ENCODE data around the gene NAALADL2. TPM values are rescaled to one million over a fixed set of nuclear protein-coding genes. Genes with fewer than 3 reads are reported as not detected.
A peak's percentile ranks its signal among the peaks of the same experiment; 100 is the strongest.
"Not testable (repeated sequence)": the region's sequence is repeated elsewhere in the genome, so short reads cannot be mapped to it uniquely, and the experiment has no call there.

Gene NAALADL2
- total RNA-seq, 1 donor from 2014 or later, result 1.1 TPM

DNA sequence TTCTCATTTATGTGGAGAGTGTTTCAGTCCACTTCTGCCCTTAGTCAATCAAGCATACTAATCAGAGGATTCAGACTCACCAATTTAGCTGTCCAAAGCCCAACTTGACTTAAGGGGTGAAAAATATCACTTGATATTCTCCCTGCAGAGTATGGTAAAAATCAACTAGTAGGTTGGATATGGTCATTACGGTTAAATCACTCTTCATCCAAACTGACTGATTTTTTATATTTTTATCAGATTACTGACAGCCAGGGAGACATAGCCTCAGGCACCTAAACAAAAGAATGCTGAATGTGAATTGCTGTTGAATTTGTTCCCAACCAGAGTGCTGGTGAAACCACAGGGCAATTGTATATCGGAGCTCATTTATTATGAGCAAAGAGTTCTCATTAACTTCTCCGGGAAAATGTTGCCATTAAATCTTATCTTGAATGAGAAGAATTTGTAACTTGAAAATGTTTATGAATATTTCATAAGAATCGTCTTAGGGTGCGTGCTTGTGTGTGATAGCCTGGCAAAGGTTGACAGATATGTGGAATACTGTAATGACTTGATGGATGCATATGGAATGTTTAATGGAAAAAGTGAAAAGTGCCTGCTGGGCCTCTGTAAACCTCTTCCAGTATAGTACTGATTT lies 411.2 kb downstream of the NAALADL2 start:
- no peak for DNase-seq (ENCODE audit: low read depth)
- no peak for FAIRE-seq

DNA sequence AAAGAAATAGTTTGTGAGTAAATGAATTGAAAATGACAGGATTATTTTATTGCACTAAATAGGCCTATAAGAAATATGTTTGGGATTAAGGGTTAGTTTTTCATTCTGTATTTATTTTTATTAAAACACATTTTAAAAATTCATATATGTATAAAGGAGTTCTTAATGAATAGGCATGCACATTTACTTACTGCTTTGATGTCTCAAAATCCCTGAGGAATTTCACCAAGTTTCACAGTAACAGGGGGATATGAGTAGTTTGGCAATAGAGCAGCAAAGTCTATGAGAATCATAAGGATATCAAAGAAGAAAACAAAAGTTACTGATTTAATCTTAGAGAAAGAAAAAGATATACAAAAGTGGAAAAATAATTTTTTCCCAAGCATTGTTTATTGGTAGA lies 411.7 kb downstream of the NAALADL2 start:
- no peak overlapping the region for H3K4me3 ChIP-seq (ENCODE audit: low read depth, low read length)
- FAIRE-seq, result no peak
- TF ChIP-seq, protein P1, sequence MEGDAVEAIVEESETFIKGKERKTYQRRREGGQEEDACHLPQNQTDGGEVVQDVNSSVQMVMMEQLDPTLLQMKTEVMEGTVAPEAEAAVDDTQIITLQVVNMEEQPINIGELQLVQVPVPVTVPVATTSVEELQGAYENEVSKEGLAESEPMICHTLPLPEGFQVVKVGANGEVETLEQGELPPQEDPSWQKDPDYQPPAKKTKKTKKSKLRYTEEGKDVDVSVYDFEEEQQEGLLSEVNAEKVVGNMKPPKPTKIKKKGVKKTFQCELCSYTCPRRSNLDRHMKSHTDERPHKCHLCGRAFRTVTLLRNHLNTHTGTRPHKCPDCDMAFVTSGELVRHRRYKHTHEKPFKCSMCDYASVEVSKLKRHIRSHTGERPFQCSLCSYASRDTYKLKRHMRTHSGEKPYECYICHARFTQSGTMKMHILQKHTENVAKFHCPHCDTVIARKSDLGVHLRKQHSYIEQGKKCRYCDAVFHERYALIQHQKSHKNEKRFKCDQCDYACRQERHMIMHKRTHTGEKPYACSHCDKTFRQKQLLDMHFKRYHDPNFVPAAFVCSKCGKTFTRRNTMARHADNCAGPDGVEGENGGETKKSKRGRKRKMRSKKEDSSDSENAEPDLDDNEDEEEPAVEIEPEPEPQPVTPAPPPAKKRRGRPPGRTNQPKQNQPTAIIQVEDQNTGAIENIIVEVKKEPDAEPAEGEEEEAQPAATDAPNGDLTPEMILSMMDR (IDR thresholded peaks at IDR 0.05; ENCODE audit: insufficient read depth, low read length, severe bottlenecking), result no peak

More for the DNA sequence above, 411.2 kb downstream of the NAALADL2 start:
- TF ChIP-seq, protein P1 (IDR thresholded peaks at IDR 0.05; ENCODE audit: insufficient read depth, low read length, severe bottlenecking), result no peak
- Histone ChIP-seq H3K27me3 (ENCODE audit: control insufficient read depth, insufficient read depth, low read length) (no peaks in the 10 kb centered on the region), H3K4me3 (ENCODE audit: low read depth, low read length) (no peak overlapping the region), H3K36me3 (ENCODE audit: control insufficient read depth, insufficient read depth, low read length) (no peaks in the 10 kb centered on the region)

DNA sequence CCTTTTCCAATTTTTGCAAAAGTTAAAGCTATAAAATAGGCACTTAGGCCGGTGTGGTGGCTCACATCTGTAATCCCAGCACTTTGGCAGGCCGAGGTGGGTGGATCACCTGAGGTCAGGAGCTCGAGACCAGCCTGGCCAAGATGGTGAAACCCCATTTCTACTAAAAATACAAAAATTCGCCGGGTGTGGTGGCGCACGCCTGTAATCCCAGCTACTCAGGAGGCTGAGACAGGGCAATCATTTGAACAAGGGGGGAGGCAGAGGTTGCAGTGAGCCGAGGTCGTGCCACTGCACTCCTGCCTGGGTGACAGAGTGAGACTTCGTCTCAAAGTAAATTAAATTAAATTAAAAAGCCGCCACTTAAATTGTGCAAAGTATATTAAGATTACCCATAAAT lies 412.3 kb downstream of the NAALADL2 start:
- FAIRE-seq; DNase-seq (ENCODE audit: low read depth); H3K36me3 ChIP-seq (ENCODE audit: control insufficient read depth, insufficient read depth, low read length); H3K27me3 ChIP-seq (ENCODE audit: control insufficient read depth, insufficient read depth, low read length); H3K4me3 ChIP-seq (ENCODE audit: low read depth, low read length): not testable (repeated sequence)

More for the DNA sequence above, 411.7 kb downstream of the NAALADL2 start:
- H3K27me3 ChIP-seq (ENCODE audit: control insufficient read depth, insufficient read depth, low read length), result no peaks in the 10 kb centered on the region
- no peaks in the 10 kb centered on the region for H3K36me3 ChIP-seq (ENCODE audit: control insufficient read depth, insufficient read depth, low read length)
- no peak for DNase-seq (ENCODE audit: low read depth)

DNA sequence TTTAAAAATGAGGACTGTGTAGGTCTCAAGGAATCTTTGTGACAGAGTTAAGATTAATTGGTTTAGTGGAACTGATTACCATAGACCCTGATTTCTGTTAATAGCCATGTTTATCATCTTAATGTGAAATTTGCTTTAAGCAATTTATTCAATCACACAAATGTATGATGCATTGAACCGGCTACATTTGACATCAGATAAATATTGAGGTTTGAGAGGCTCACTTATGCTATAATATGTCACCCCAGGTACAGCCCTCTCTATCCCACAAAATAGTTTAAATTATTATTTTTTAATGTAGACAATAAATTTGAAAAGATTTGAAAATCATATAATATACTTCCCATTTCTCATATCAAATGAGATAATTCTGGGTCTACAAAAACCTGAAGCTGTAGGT lies 413.3 kb downstream of the NAALADL2 start:
- TF ChIP-seq, protein P1 (IDR thresholded peaks at IDR 0.05; ENCODE audit: insufficient read depth, low read length, severe bottlenecking), result no peak
- H3K4me3 ChIP-seq (ENCODE audit: low read depth, low read length), result no peak overlapping the region

DNA sequence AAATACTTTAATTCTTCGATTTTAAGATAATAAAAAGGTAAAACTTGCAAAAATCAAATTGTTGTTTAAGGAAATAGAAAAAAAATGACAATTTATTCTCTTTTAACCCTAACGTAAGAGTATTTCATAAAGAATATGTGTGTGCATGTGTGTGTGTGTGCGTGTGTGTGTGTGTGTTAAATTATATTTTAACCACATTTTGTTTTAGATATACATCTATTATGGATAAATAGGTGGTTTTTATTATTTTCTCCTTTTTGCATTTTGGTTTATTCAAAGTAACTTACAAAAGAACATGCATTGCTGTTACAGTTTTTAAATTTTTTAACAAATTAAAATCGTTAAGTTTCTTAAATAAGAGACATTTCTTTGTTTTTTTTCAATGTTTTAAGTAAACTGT lies 414.4 kb downstream of the NAALADL2 start:
- Histone ChIP-seq H3K27me3 (ENCODE audit: control insufficient read depth, insufficient read depth, low read length) (no peaks in the 10 kb centered on the region), H3K36me3 (ENCODE audit: control insufficient read depth, insufficient read depth, low read length) (no peaks in the 10 kb centered on the region), H3K4me3 (ENCODE audit: low read depth, low read length) (no peak overlapping the region)
- FAIRE-seq (no peak), DNase-seq (ENCODE audit: low read depth) (no peak)
- TF ChIP-seq, protein P1 (IDR thresholded peaks at IDR 0.05; ENCODE audit: insufficient read depth, low read length, severe bottlenecking), result no peak

More for the DNA sequence above, 413.3 kb downstream of the NAALADL2 start:
- FAIRE-seq (no peak), DNase-seq (ENCODE audit: low read depth) (no peak)
- no peaks in the 10 kb centered on the region for H3K36me3 ChIP-seq (ENCODE audit: control insufficient read depth, insufficient read depth, low read length)
- no peaks in the 10 kb centered on the region for H3K27me3 ChIP-seq (ENCODE audit: control insufficient read depth, insufficient read depth, low read length)

DNA sequence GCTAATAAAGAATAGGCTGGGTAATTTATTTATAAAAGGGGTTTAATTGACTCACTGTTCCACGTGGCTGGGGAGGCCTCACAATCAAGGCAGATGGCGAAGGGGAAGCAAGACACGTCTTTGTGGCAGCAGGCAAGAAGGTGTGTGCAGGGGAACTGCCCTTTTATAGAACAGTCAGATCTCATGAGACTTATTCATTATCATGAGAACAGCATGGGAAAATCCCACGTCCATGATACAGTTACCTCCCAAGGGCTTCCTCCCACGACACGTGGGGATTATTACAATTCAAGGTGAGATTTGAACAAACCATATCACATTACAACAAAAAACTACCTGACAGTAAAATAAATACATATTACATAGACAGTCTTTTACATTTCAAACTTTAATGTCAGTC lies 414.9 kb downstream of the NAALADL2 start:
- peak; percentile 77 for DNase-seq (ENCODE audit: low read depth)
- H3K36me3 ChIP-seq (ENCODE audit: control insufficient read depth, insufficient read depth, low read length), result no peaks in the 10 kb centered on the region
- no peak for FAIRE-seq

More for the DNA sequence above, 414.9 kb downstream of the NAALADL2 start:
- TF ChIP-seq, protein P1 (IDR thresholded peaks at IDR 0.05; ENCODE audit: insufficient read depth, low read length, severe bottlenecking), result no peak
- no peak overlapping the region for H3K4me3 ChIP-seq (ENCODE audit: low read depth, low read length)
- H3K27me3 ChIP-seq (ENCODE audit: control insufficient read depth, insufficient read depth, low read length), result no peaks in the 10 kb centered on the region

Data from bronchial epithelial cell (primary cell).